ENCODE results near the gene FBXO31. TPM values are rescaled to one million over a fixed set of nuclear protein-coding genes. Genes with fewer than 3 reads are reported as not detected.

FBXO31 gene
- total RNA-seq, 1 donor from 2014 or later, result 26.2 TPM

- H3K4me1 ChIP-seq, result peaks cover 25% of the 10 kb centered on the region
- H3K27ac ChIP-seq, result no peak overlapping the region
- intact Hi-C loops (cut with DNase I), result no loop called here
- DNase-seq (no peak), ATAC-seq (no peak)
- no peaks in the 10 kb centered on the region for H3K27me3 ChIP-seq (ENCODE audit: low read depth)
- no peak for TF ChIP-seq CTCF (IDR thresholded peaks at IDR 0.05)
- H3K36me3 ChIP-seq, result peaks cover 42% of the 10 kb centered on the region
- H3K9me3 ChIP-seq, result no peaks in the 10 kb centered on the region
- no peak overlapping the region for H3K4me3 ChIP-seq
Measured at GRCh38 chr16:87361916-87362619, 21.5 kb downstream of the FBXO31 start.

- Histone ChIP-seq H3K4me3 (no peak overlapping the region), H3K36me3 (peaks cover 52% of the 10 kb centered on the region), H3K4me1 (peaks cover 25% of the 10 kb centered on the region), H3K9me3 (no peaks in the 10 kb centered on the region), H3K27me3 (ENCODE audit: low read depth) (no peaks in the 10 kb centered on the region), H3K27ac (no peak overlapping the region)
- TF ChIP-seq CTCF (IDR thresholded peaks at IDR 0.05), result no peak
- no peak for ATAC-seq
- intact Hi-C loops (cut with DNase I), result no loop called here
- DNase-seq, result no peak
Measured at GRCh38 chr16:87360862-87361610, 22.5 kb downstream of the FBXO31 start.

- Histone ChIP-seq H3K4me1 (peaks cover 16% of the 10 kb centered on the region), H3K27ac (no peak overlapping the region), H3K27me3 (ENCODE audit: low read depth) (no peaks in the 10 kb centered on the region), H3K36me3 (peaks cover 53% of the 10 kb centered on the region), H3K4me3 (no peak overlapping the region), H3K9me3 (no peaks in the 10 kb centered on the region)
- DNase-seq, result no peak
- no peak for ATAC-seq
- no peak for TF ChIP-seq CTCF (IDR thresholded peaks at IDR 0.05)
- intact Hi-C loops (cut with DNase I), result no loop called here
Measured at GRCh38 chr16:87359121-87359520, 24.5 kb downstream of the FBXO31 start.

GRCh38 chr16:87358696-87359095 lies 24.9 kb downstream of the FBXO31 start:
- TF ChIP-seq CTCF (IDR thresholded peaks at IDR 0.05), result no peak
- Histone ChIP-seq H3K27me3 (ENCODE audit: low read depth) (no peaks in the 10 kb centered on the region), H3K36me3 (peaks cover 53% of the 10 kb centered on the region), H3K4me3 (no peak overlapping the region), H3K4me1 (peaks cover 12% of the 10 kb centered on the region), H3K9me3 (no peaks in the 10 kb centered on the region), H3K27ac (no peak overlapping the region)
- ATAC-seq, result no peak
- no peak for DNase-seq
- intact Hi-C loops (cut with DNase I), result no loop called here

GRCh38 chr16:87358250-87358649 lies 25.3 kb downstream of the FBXO31 start:
- no peak for ATAC-seq
- intact Hi-C loops (cut with DNase I), result no loop called here
- Histone ChIP-seq H3K4me1 (peaks cover 8% of the 10 kb centered on the region), H3K27me3 (ENCODE audit: low read depth) (no peaks in the 10 kb centered on the region), H3K4me3 (no peak overlapping the region), H3K27ac (no peak overlapping the region), H3K9me3 (no peaks in the 10 kb centered on the region), H3K36me3 (peaks cover 55% of the 10 kb centered on the region)
- TF ChIP-seq CTCF (IDR thresholded peaks at IDR 0.05), result no peak
- no peak for DNase-seq

Data from lower lobe of right lung (tissue), 2 donors.